K562 (cell line): ENCODE measurements around the gene ACE. TPM values are rescaled to one million over a fixed set of nuclear protein-coding genes. Genes with fewer than 3 reads are reported as not detected.

Source experiments
- ATAC-seq: fragments of 200-7000 bp; cut with Tn5 transposase; 3 replicates; pipeline ENCODE4 v1.9.1; 2020; ENCODE audit warnings: moderate library complexity
- BruUV-seq: library from RNA; stranded (reverse); fragments of 400-500 nt; replicated peaks from 2 replicates; lab custom pipeline; 2021; lab: Mats Ljungman, UMichigan
- CTCF ChIA-PET: fragments of 300-600 bp; formaldehyde crosslinking; extraction: SDS; loops from one replicate; lab custom pipeline; 2021; ENCODE audit warnings: low intra/inter-chr PET ratio; lab: Yijun Ruan, JAX
- POLR2A ChIA-PET: fragments of 300-600, 350-650 bp; sonication (Branson Sonifier 250); formaldehyde crosslinking; extraction: SDS; loops from one replicate; lab custom pipeline; 2021; ENCODE audit warnings: antibody characterized with exemption, inconsistent platforms; lab: Yijun Ruan, JAX
- DNase-seq, 4 experiments: peaks; one replicate each; pipeline versions ENCODE4 v3.0.0 to v3.0.0-alpha.2; 2011 to 2018; ENCODE audit warnings: low spot score in 3 of 4, mixed read lengths in 3 of 4; ENCODE audit errors: extremely low read depth in 1 of 4
- FAIRE-seq: peaks from 2 replicates; lab custom pipeline; 2011; peaks lifted over from hg19 to GRCh38; lab: Jason Lieb, UNC
- H2AFZ ChIP-seq: 2 replicates; pipeline ENCODE4 v1.6.0; 2011; ENCODE audit warnings: low read depth, low read length, control low read depth, inconsistent platforms
- H3K27ac ChIP-seq: fragments of 200-600 bp; 3 replicates; pipeline ENCODE4 v1.8.0; 2011; ENCODE audit warnings: low read depth, mild to moderate bottlenecking, control low read depth, inconsistent platforms, low read length, moderate library complexity, mixed read lengths; ENCODE audit errors: extremely low read depth
- H3K27me3 ChIP-seq, 2 experiments: fragments of 300-600 bp in 1 of 2; 2 replicates in 1 of 2; 3 replicates in 1 of 2; pipeline versions ENCODE4 v1.6.0 to v1.8.0; 2011; ENCODE audit warnings: inconsistent platforms in 2 of 2, low read length in 2 of 2, mild to moderate bottlenecking in 1 of 2, mixed read lengths in 1 of 2, moderate library complexity in 1 of 2; ENCODE audit not compliant: control insufficient read depth in 2 of 2, insufficient read depth in 2 of 2
- H3K36me3 ChIP-seq: fragments of 300-600 bp; 3 replicates; pipeline ENCODE4 v1.8.0; 2011; ENCODE audit warnings: mild to moderate bottlenecking, low read length, inconsistent platforms; ENCODE audit not compliant: control insufficient read depth, insufficient read depth
- H3K4me1 ChIP-seq, 2 experiments: fragments of 200-600 bp in 1 of 2; replicated peaks in 1 of 2; 2 replicates in 1 of 2; 3 replicates in 1 of 2; pipeline versions ENCODE4 v1.5.1 to v1.8.0; 2011; ENCODE audit warnings: inconsistent platforms in 2 of 2, low read length in 2 of 2, mild to moderate bottlenecking in 1 of 2, mixed read lengths in 1 of 2, moderate library complexity in 1 of 2; ENCODE audit not compliant: control insufficient read depth in 2 of 2, insufficient read depth in 2 of 2
- H3K4me2 ChIP-seq: 2 replicates; pipeline ENCODE4 v1.6.1; 2011; ENCODE audit warnings: low read length, control low read depth, inconsistent platforms, mixed read lengths; ENCODE audit not compliant: insufficient read depth
- H3K4me3 ChIP-seq: fragments of 200-600 bp; sonication (generic), shearing (Covaris generic); 2 replicates; pipeline ENCODE4 v1.5.1; 2016; ENCODE audit warnings: control low read depth, inconsistent platforms
- H3K79me2 ChIP-seq: fragments of 200-600 bp; 3 replicates; pipeline ENCODE4 v1.8.0; 2011; ENCODE audit warnings: low read length, inconsistent platforms; ENCODE audit not compliant: control insufficient read depth, insufficient read depth
- H3K9ac ChIP-seq, 2 experiments: 2 replicates each; pipeline versions ENCODE4 v1.6.0 to v1.6.1; 2011; ENCODE audit warnings: low read depth in 2 of 2, low read length in 2 of 2, control low read depth in 1 of 2, inconsistent platforms in 1 of 2, mild to moderate bottlenecking in 1 of 2, mixed read lengths in 1 of 2; ENCODE audit not compliant: insufficient read depth in 1 of 2
- H3K9me1 ChIP-seq: one replicate; pipeline ENCODE4 v1.6.0; 2011; ENCODE audit warnings: inconsistent platforms, mild to moderate bottlenecking, low read length, moderate library complexity; ENCODE audit not compliant: control insufficient read depth, insufficient read depth
- H3K9me3 ChIP-seq: replicated peaks from 2 replicates; pipeline ENCODE4 v1.5.1; 2011; ENCODE audit warnings: low read depth, low read length, inconsistent platforms; ENCODE audit not compliant: control insufficient read depth, insufficient read depth
- H4K20me1 ChIP-seq: replicated peaks from 2 replicates; pipeline ENCODE4 v1.6.1; 2011; ENCODE audit warnings: low read length, inconsistent platforms, mixed read lengths; ENCODE audit not compliant: control insufficient read depth, insufficient read depth
- ARHGAP35 ChIP-seq: fragments of 450-650 bp; IDR thresholded peaks from 2 replicates; pipeline ENCODE4 v1.6.1; 2018; ENCODE audit not compliant: partially characterized antibody
- HNRNPLL ChIP-seq: fragments of 200-400 bp; formaldehyde crosslinking; IDR thresholded peaks from 2 replicates; pipeline ENCODE4 v1.6.1; 2017; ENCODE audit warnings: low read length, low read depth, mild to moderate bottlenecking; ENCODE audit not compliant: poor library complexity, severe bottlenecking
- PTRF ChIP-seq: fragments of 450-650 bp; IDR thresholded peaks from 2 replicates; pipeline ENCODE4 v1.6.1; 2016; ENCODE audit warnings: mild to moderate bottlenecking, missing genetic modification characterization, missing compliant biosample characterization
- SMARCA4 ChIP-seq: fragments of 450-650 bp; IDR thresholded peaks from 2 replicates; pipeline ENCODE4 v1.6.1; 2016
- ZNF354B ChIP-seq: fragments of 250-450 bp; sonication (Bioruptor Pico); IDR thresholded peaks from 2 replicates; pipeline ENCODE4 v1.4.0; 2020
- ZNF431 ChIP-seq: sonication (generic); formaldehyde crosslinking; IDR thresholded peaks from 2 replicates; pipeline ENCODE4 v1.8.0; 2022; ENCODE audit warnings: mild to moderate bottlenecking, missing genetic modification reagents
- ZNF436 ChIP-seq: fragments of 250-450, 450-650 bp; sonication (Bioruptor Pico); formaldehyde crosslinking; IDR thresholded peaks from 2 replicates; pipeline ENCODE4 v1.7.0; 2020; ENCODE audit warnings: mild to moderate bottlenecking
- ZNF583 ChIP-seq: fragments of 250-450 bp; sonication (Bioruptor Pico); IDR thresholded peaks from 2 replicates; pipeline ENCODE4 v1.4.0; 2020
- in situ Hi-C: fragments of 300-500 bp; cut with MboI; formaldehyde crosslinking; loops from 4 replicates; pipeline ENCODE4 v1.15.0; 2018; ENCODE audit warnings: inconsistent platforms, mixed read lengths
- intact Hi-C: fragments of 100-400 bp; cut with micrococcal nuclease; formaldehyde crosslinking; loops from 2 replicates; pipeline ENCODE4 v1.14.2; 2022
- polyA plus RNA-seq, 8 experiments: library from polyadenylated mRNA; depleted of rRNA in 4 of 8; stranded (reverse) in 5 of 8; unstranded in 3 of 8; fragments of >200 nt; fragmentation: Nextera tagmentation in 2 of 8; fragmentation: Illumina TruSeq in 1 of 8; extraction: Ambion mirVana in 2 of 8; extraction: Trizol in 1 of 8; gene quantifications; 2 replicates each; pipeline versions ENCODE4 v1.2.1 to v1.2.3, GENCODE V29; 2011 to 2014; ENCODE audit warnings: inconsistent platforms in 1 of 8, missing spikeins in 1 of 8
- total RNA-seq, 7 experiments: library from RNA; depleted of rRNA in 6 of 7; stranded (reverse); fragments of >200 nt in 6 of 7; fragmentation: Illumina TruSeq in 2 of 7; extraction: Trizol in 2 of 7; gene quantifications; 2 replicates each; pipeline versions ENCODE4 v1.2.1 to v1.2.3, GENCODE V29; 2011 to 2021; ENCODE audit warnings: low replicate concordance in 1 of 7
- TF ChIP-seq, protein P1 (sequence below), 2 experiments: fragments of 450-650 bp; formaldehyde crosslinking in 1 of 2; IDR thresholded peaks; 2 replicates each; pipeline versions ENCODE4 v1.4.0 to v1.6.1; 2014 to 2020; ENCODE audit warnings: mild to moderate bottlenecking in 2 of 2, borderline replicate concordance in 1 of 2, low read depth in 1 of 2
- TF ChIP-seq, protein P2 (sequence below): fragments of 450-650 bp; formaldehyde crosslinking; IDR thresholded peaks from 2 replicates; pipeline ENCODE4 v1.4.0; 2020; ENCODE audit warnings: mild to moderate bottlenecking
- TF ChIP-seq, protein P3 (sequence below): fragments of 450-650 bp; formaldehyde crosslinking; IDR thresholded peaks from 2 replicates; pipeline ENCODE4 v1.4.0; 2020; ENCODE audit warnings: mild to moderate bottlenecking, mixed read lengths

The ACE gene
- total and polyA plus RNA-seq, 9 of the 15 experiments (the other 6 are each of a cell fraction or from before 2014, with no cell fraction given) = 0.07 to 2.5 (median 0.47) TPM; not detected in 1

DNA sequence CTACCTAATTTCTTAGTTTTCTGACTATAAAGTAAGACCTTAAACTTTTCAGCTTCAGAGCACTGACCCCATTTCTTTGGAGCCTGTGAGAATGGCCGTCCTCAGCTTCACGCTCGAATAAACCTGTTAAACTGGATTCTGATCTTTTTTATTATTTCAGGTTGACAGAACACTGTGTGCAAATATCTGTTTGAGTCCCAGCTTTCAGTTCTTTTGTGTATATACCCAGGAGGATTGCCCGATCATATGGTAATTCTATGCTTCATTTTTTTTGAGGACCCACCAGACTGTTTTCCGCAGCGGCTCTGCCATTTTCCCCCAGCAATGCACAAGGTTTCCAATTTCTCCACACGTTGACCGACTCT, 26.5 kb downstream of the ACE start (continued):
- TF ChIP-seq, protein P1, sequence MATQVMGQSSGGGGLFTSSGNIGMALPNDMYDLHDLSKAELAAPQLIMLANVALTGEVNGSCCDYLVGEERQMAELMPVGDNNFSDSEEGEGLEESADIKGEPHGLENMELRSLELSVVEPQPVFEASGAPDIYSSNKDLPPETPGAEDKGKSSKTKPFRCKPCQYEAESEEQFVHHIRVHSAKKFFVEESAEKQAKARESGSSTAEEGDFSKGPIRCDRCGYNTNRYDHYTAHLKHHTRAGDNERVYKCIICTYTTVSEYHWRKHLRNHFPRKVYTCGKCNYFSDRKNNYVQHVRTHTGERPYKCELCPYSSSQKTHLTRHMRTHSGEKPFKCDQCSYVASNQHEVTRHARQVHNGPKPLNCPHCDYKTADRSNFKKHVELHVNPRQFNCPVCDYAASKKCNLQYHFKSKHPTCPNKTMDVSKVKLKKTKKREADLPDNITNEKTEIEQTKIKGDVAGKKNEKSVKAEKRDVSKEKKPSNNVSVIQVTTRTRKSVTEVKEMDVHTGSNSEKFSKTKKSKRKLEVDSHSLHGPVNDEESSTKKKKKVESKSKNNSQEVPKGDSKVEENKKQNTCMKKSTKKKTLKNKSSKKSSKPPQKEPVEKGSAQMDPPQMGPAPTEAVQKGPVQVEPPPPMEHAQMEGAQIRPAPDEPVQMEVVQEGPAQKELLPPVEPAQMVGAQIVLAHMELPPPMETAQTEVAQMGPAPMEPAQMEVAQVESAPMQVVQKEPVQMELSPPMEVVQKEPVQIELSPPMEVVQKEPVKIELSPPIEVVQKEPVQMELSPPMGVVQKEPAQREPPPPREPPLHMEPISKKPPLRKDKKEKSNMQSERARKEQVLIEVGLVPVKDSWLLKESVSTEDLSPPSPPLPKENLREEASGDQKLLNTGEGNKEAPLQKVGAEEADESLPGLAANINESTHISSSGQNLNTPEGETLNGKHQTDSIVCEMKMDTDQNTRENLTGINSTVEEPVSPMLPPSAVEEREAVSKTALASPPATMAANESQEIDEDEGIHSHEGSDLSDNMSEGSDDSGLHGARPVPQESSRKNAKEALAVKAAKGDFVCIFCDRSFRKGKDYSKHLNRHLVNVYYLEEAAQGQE (IDR thresholded peaks at IDR 0.05; ENCODE audit: borderline replicate concordance) = no peak
- TF ChIP-seq, protein P1 (CRISPR knock-in tag; IDR thresholded peaks at IDR 0.05; ENCODE audit: low read depth) = no peak

DNA sequence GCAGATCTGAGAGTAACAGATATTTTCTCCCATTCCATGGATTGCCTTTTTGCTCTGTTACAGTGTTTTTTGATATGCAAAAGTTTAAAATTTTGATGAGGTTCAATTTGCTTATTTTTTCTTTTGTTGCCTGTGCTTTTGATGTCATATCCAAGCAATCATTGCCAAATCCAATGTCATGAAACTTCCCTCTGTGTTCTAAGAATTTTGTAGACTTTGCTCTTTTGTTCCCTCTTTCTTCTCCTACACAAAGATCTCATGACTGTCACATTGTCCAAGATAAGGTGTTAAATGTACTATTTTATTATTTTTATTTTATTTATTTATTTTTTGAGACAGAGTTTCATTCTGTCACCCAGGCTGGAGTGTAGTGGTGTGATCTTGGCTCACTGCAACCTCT, 27.4 kb downstream of the ACE start:
- CTCF ChIA-PET = no interaction called here
- ATAC-seq = no peak

More for the DNA sequence above, 27.4 kb downstream of the ACE start:
- no peak overlapping the region for H3K4me2 ChIP-seq
- TF ChIP-seq ARHGAP35 (no peak), ZNF583 (CRISPR knock-in tag) (no peak), PTRF (tag) (no peak), HNRNPLL (no peak), ZNF431 (no peak), SMARCA4 (no peak), ZNF436 (CRISPR knock-in tag) (no peak), ZNF354B (CRISPR knock-in tag) (no peak)
- TF ChIP-seq, protein P2, sequence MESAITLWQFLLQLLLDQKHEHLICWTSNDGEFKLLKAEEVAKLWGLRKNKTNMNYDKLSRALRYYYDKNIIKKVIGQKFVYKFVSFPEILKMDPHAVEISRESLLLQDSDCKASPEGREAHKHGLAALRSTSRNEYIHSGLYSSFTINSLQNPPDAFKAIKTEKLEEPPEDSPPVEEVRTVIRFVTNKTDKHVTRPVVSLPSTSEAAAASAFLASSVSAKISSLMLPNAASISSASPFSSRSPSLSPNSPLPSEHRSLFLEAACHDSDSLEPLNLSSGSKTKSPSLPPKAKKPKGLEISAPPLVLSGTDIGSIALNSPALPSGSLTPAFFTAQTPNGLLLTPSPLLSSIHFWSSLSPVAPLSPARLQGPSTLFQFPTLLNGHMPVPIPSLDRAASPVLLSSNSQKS (CRISPR knock-in tag) = no peak
- TF ChIP-seq, protein P3, sequence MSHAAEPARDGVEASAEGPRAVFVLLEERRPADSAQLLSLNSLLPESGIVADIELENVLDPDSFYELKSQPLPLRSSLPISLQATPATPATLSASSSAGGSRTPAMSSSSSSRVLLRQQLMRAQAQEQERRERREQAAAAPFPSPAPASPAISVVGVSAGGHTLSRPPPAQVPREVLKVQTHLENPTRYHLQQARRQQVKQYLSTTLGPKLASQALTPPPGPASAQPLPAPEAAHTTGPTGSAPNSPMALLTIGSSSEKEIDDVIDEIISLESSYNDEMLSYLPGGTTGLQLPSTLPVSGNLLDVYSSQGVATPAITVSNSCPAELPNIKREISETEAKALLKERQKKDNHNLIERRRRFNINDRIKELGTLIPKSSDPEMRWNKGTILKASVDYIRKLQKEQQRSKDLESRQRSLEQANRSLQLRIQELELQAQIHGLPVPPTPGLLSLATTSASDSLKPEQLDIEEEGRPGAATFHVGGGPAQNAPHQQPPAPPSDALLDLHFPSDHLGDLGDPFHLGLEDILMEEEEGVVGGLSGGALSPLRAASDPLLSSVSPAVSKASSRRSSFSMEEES (CRISPR knock-in tag) = no peak
- no peak overlapping the region for H2AFZ ChIP-seq
- BruUV-seq = no TSS peak
- H3K9ac ChIP-seq = no peak overlapping the region
- FAIRE-seq (no peak), DNase-seq (no peak)
- intact Hi-C loops (no loop called here), in situ Hi-C loops (no loop called here)
- H3K4me1 ChIP-seq = no peaks in the 10 kb centered on the region; a peak in 1 of 5 replicates
- H3K27ac ChIP-seq = no peak overlapping the region
- H4K20me1 ChIP-seq = peaks cover 2% of the 10 kb centered on the region; the same call in 1 of the 2 replicates
- H3K79me2 ChIP-seq = no peaks in the 10 kb centered on the region
- 0 out of 2 replicates have a peak, but pooled peaks cover 2% of the 10 kb centered on the region for H3K9me3 ChIP-seq
- H3K4me3 ChIP-seq = no peak overlapping the region
- POLR2A ChIA-PET = no interaction called here
- H3K36me3 ChIP-seq = no peaks in the 10 kb centered on the region
- H3K27me3 ChIP-seq = peaks cover 34 to 53% of the 10 kb centered on the region in 2 experiments; a peak in 4 of 5 replicates
- no peaks in the 10 kb centered on the region for H3K9me1 ChIP-seq
